Calu3 (cell line): ENCODE data around the gene DYRK1A. TPM values are rescaled to one million over a fixed set of nuclear protein-coding genes. Genes with fewer than 3 reads are reported as not detected.

ENCODE experiments used
- BruUV-seq: library from RNA; stranded (reverse); fragments of 400-500 nt; replicated peaks from 2 replicates; lab custom pipeline; 2021; lab: Mats Ljungman, UMichigan
- CTCF ChIA-PET: fragments of 300-600 bp; sonication (Branson Sonifier 250); formaldehyde crosslinking; loops from one replicate; lab custom pipeline; 2022; ENCODE audit warnings: antibody characterized with exemption; lab: Charles Lee
- DNase-seq: peaks from one replicate; pipeline ENCODE4 v3.0.0; 2022
- H3K27ac Mint-ChIP-seq: one replicate; pipeline ENCODE4 v1.8.0; 2022; ENCODE audit warnings: mixed read lengths; ENCODE audit not compliant: unreplicated experiment
- H3K27me3 Mint-ChIP-seq: one replicate; pipeline ENCODE4 v1.8.0; 2022; ENCODE audit warnings: mixed read lengths; ENCODE audit not compliant: unreplicated experiment
- H3K36me3 Mint-ChIP-seq: one replicate; pipeline ENCODE4 v1.8.0; 2022; ENCODE audit warnings: mild to moderate bottlenecking, moderate library complexity, mixed read lengths; ENCODE audit not compliant: insufficient read depth, unreplicated experiment
- H3K4me1 Mint-ChIP-seq: one replicate; pipeline ENCODE4 v1.8.0; 2022; ENCODE audit warnings: mild to moderate bottlenecking, low read depth, mixed read lengths; ENCODE audit not compliant: unreplicated experiment
- H3K4me3 Mint-ChIP-seq: one replicate; pipeline ENCODE4 v1.8.0; 2022; ENCODE audit warnings: mild to moderate bottlenecking, low read depth, moderate library complexity, mixed read lengths; ENCODE audit not compliant: unreplicated experiment
- H3K9me3 Mint-ChIP-seq: one replicate; pipeline ENCODE4 v1.8.0; 2022; ENCODE audit warnings: low read depth, mixed read lengths; ENCODE audit not compliant: unreplicated experiment
- CTCF ChIP-seq: fragments of 200-600 bp; IDR thresholded peaks from one replicate; pipeline ENCODE4 v1.8.0; 2022; ENCODE audit warnings: antibody characterized with exemption; ENCODE audit not compliant: unreplicated experiment
- intact Hi-C: fragments of 100-400 bp; cut with micrococcal nuclease; formaldehyde crosslinking; loops from one replicate; pipeline ENCODE4 v1.10.0; 2022; ENCODE audit not compliant: unreplicated experiment
- total RNA-seq: library from RNA; stranded (reverse); gene quantifications from 2 replicates; pipeline ENCODE4 v1.2.3, GENCODE V29; 2022

DYRK1A gene
- total RNA-seq, 1 experiment from 2014 or later = 45.4 TPM

GRCh38 chr21:37375866-37376574, 9.4 kb downstream of the DYRK1A start:
- DNase-seq = no peak
- Mint-ChIP-seq H3K36me3 (peaks cover 12% of the 10 kb centered on the region), H3K9me3 (no peaks in the 10 kb centered on the region), H3K4me3 (no peak overlapping the region), H3K27me3 (no peaks in the 10 kb centered on the region), H3K4me1 (peaks cover 44% of the 10 kb centered on the region), H3K27ac (no peak overlapping the region)
- no peak for TF ChIP-seq CTCF
- CTCF ChIA-PET = no interaction called here
- BruUV-seq = no TSS peak
- intact Hi-C loops = no loop called here

GRCh38 chr21:37378700-37379139, 12.1 kb downstream of the DYRK1A start:
- no peaks in the 10 kb centered on the region for H3K9me3 Mint-ChIP-seq
- CTCF ChIA-PET = no interaction called here
- peaks cover 7% of the 10 kb centered on the region for H3K36me3 Mint-ChIP-seq
- no peak for DNase-seq
- intact Hi-C loops = no loop called here
- H3K4me1 Mint-ChIP-seq = peaks cover 46% of the 10 kb centered on the region
- H3K27ac Mint-ChIP-seq = no peak overlapping the region
- BruUV-seq = no TSS peak
- TF ChIP-seq CTCF = no peak
- no peaks in the 10 kb centered on the region for H3K27me3 Mint-ChIP-seq
- peak overlapping the region; percentile 23 for H3K4me3 Mint-ChIP-seq

GRCh38 chr21:37380349-37381323, 14.1 kb downstream of the DYRK1A start:
- no peak overlapping the region for H3K4me3 Mint-ChIP-seq
- BruUV-seq = no TSS peak
- no peak for DNase-seq
- intact Hi-C loops = no loop called here
- TF ChIP-seq CTCF = no peak
- no peaks in the 10 kb centered on the region for H3K27me3 Mint-ChIP-seq
- peak overlapping the region; percentile 20 for H3K27ac Mint-ChIP-seq
- CTCF ChIA-PET = no interaction called here
- H3K9me3 Mint-ChIP-seq = no peaks in the 10 kb centered on the region
- H3K4me1 Mint-ChIP-seq = peaks cover 39% of the 10 kb centered on the region
- H3K36me3 Mint-ChIP-seq = peaks cover 5% of the 10 kb centered on the region

GRCh38 chr21:37381883-37382585, 15.5 kb downstream of the DYRK1A start:
- intact Hi-C loops = no loop called here
- BruUV-seq = no TSS peak
- DNase-seq = no peak
- Mint-ChIP-seq H3K27ac (no peak overlapping the region), H3K4me1 (peaks cover 34% of the 10 kb centered on the region), H3K36me3 (no peaks in the 10 kb centered on the region), H3K4me3 (no peak overlapping the region), H3K9me3 (no peaks in the 10 kb centered on the region), H3K27me3 (no peaks in the 10 kb centered on the region)
- no peak for TF ChIP-seq CTCF
- CTCF ChIA-PET = no interaction called here
